Esophagus muscularis mucosa (tissue), 4 donors: Measurements from ENCODE around the gene RENBP. TPM values are rescaled to one million over a fixed set of nuclear protein-coding genes. Genes with fewer than 3 reads are reported as not detected.

Source experiments
- DNase-seq: peaks from one replicate; pipeline ENCODE4 v3.0.0-alpha.2; 2017; ENCODE audit errors: extremely low spot score
- H3K27ac ChIP-seq, 4 donors: fragments of 200-600 bp; sonication (generic); replicated peaks in 1 of 4; 1 replicate in 3 of 4; 2 replicates in 1 of 4; pipeline ENCODE4 v1.5.1; 2016 to 2019; ENCODE audit warnings: mild to moderate bottlenecking in 1 of 4
- H3K27me3 ChIP-seq, 4 donors: fragments of 200-600 bp; sonication (generic); one replicate each; pipeline versions ENCODE4 v1.5.1 to v1.6.0; 2016 to 2019
- H3K36me3 ChIP-seq, 4 donors: fragments of 200-600 bp; sonication (generic); one replicate each; pipeline ENCODE4 v1.5.1; 2016 to 2019
- H3K4me1 ChIP-seq, 4 donors: fragments of 200-600 bp; sonication (generic); one replicate each; pipeline ENCODE4 v1.5.1; 2016 to 2019
- H3K4me3 ChIP-seq, 4 donors: fragments of 200-600 bp; sonication (generic); 1 replicate in 2 of 4; 2 replicates in 2 of 4; pipeline ENCODE4 v1.5.1; 2016 to 2019; ENCODE audit warnings: mild to moderate bottlenecking in 4 of 4, moderate library complexity in 1 of 4
- H3K9me3 ChIP-seq, 4 donors: fragments of 200-600 bp; sonication (generic); 1 replicate in 3 of 4; 2 replicates in 1 of 4; pipeline ENCODE4 v1.5.1; 2016 to 2019
- EP300 ChIP-seq: sonication (generic); formaldehyde crosslinking; IDR thresholded peaks from one replicate; pipeline ENCODE4 v1.6.1; 2017; ENCODE audit warnings: antibody characterized with exemption
- POLR2A ChIP-seq: fragments of 450-650 bp; IDR thresholded peaks from one replicate; pipeline ENCODE4 v1.6.1; 2017; ENCODE audit warnings: antibody characterized with exemption, moderate library complexity, mild to moderate bottlenecking, low read depth
- POLR2AphosphoS5 ChIP-seq, 2 donors: sonication (generic); formaldehyde crosslinking; IDR thresholded peaks; one replicate each; pipeline ENCODE4 v1.6.1; 2017; ENCODE audit warnings: antibody characterized with exemption in 2 of 2
- WGBS: methylation state at CpG from one replicate; pipeline ENCODE4 v1.1.5; 2018; 5-methylcytosine and 5-hydroxymethylcytosine counted together
- intact Hi-C: fragments of 100-400 bp; cut with DNase I; formaldehyde crosslinking; loops from one replicate; pipeline ENCODE4 v1.15.1; 2023
- total RNA-seq, 4 donors: library from RNA; depleted of rRNA; stranded (reverse); fragments of >200 nt; gene quantifications; one replicate each; pipeline versions ENCODE4 v1.1.0 to v1.2.1, GENCODE V29; 2016
- TF ChIP-seq, protein P1 (sequence below), 3 experiments: fragments of 200-600 bp in 2 of 3; fragments of 450-650 bp in 1 of 3; sonication (generic) in 2 of 3; IDR thresholded peaks; one replicate each; pipeline ENCODE4 v1.5.1; 2017 to 2019; ENCODE audit warnings: antibody characterized with exemption in 3 of 3, mild to moderate bottlenecking in 2 of 3, moderate library complexity in 1 of 3

The RENBP gene
- total RNA-seq, 4 donors from 2014 or later: 8.0 to 12.6 (median 9.1) TPM

GRCh38 chrX:153897899-153898298, 46.5 kb downstream of the RENBP start:
- H3K4me1 ChIP-seq: peaks cover 8 to 26% (median 22%) of the 10 kb centered on the region in 4 donors
- intact Hi-C loops: no loop called here
- H3K9me3 ChIP-seq: peaks cover 0 to 9% (median 0%) of the 10 kb centered on the region in 4 donors
- H3K27ac ChIP-seq: no peak overlapping the region
- H3K27me3 ChIP-seq: no peaks in the 10 kb centered on the region
- H3K36me3 ChIP-seq: no peaks in the 10 kb centered on the region
- TF ChIP-seq, protein P1, sequence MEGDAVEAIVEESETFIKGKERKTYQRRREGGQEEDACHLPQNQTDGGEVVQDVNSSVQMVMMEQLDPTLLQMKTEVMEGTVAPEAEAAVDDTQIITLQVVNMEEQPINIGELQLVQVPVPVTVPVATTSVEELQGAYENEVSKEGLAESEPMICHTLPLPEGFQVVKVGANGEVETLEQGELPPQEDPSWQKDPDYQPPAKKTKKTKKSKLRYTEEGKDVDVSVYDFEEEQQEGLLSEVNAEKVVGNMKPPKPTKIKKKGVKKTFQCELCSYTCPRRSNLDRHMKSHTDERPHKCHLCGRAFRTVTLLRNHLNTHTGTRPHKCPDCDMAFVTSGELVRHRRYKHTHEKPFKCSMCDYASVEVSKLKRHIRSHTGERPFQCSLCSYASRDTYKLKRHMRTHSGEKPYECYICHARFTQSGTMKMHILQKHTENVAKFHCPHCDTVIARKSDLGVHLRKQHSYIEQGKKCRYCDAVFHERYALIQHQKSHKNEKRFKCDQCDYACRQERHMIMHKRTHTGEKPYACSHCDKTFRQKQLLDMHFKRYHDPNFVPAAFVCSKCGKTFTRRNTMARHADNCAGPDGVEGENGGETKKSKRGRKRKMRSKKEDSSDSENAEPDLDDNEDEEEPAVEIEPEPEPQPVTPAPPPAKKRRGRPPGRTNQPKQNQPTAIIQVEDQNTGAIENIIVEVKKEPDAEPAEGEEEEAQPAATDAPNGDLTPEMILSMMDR (IDR thresholded peaks at IDR 0.05): no peak
- TF ChIP-seq POLR2A (no peak), EP300 (no peak), POLR2AphosphoS5 (IDR thresholded peaks at IDR 0.05) (no peak)
- DNase-seq: no peak
- no peak overlapping the region for H3K4me3 ChIP-seq

- no peak for DNase-seq
- intact Hi-C loops: no loop called here
- H3K9me3 ChIP-seq: no peaks in the 10 kb centered on the region
- WGBS: 95% methylated on average over 6 of the region's 6 CpGs
- no peak overlapping the region for H3K4me3 ChIP-seq
- peaks cover 5 to 21% (median 14%) of the 10 kb centered on the region in 4 donors for H3K4me1 ChIP-seq
- H3K36me3 ChIP-seq: no peaks in the 10 kb centered on the region
- no peak overlapping the region for H3K27ac ChIP-seq
- TF ChIP-seq, protein P1 (IDR thresholded peaks at IDR 0.05): no peak
- TF ChIP-seq POLR2AphosphoS5 (IDR thresholded peaks at IDR 0.05) (no peak), POLR2A (no peak), EP300 (no peak)
- H3K27me3 ChIP-seq: peaks cover 0 to 30% (median 17%) of the 10 kb centered on the region in 4 donors
Observed at GRCh38 chrX:153889123-153889522, 55.3 kb downstream of the RENBP start.

GRCh38 chrX:153888344-153888743, 56.1 kb downstream of the RENBP start:
- Histone ChIP-seq H3K9me3 (no peaks in the 10 kb centered on the region), H3K4me1 (peaks cover 5 to 21% (median 14%) of the 10 kb centered on the region in 4 donors), H3K4me3 (no peak overlapping the region), H3K36me3 (no peaks in the 10 kb centered on the region), H3K27me3 (peaks cover 0 to 38% (median 17%) of the 10 kb centered on the region in 4 donors), H3K27ac (no peak overlapping the region)
- WGBS: 65% methylated on average over 6 of the region's 6 CpGs
- TF ChIP-seq POLR2AphosphoS5 (IDR thresholded peaks at IDR 0.05) (no peak), POLR2A (no peak), EP300 (no peak)
- TF ChIP-seq, protein P1 (IDR thresholded peaks at IDR 0.05): no peak
- DNase-seq: no peak
- intact Hi-C loops: no loop called here

- TF ChIP-seq POLR2A (no peak), POLR2AphosphoS5 (IDR thresholded peaks at IDR 0.05) (no peak), EP300 (no peak)
- TF ChIP-seq, protein P1 (IDR thresholded peaks at IDR 0.05): no peak
- intact Hi-C loops: no loop called here
- DNase-seq: no peak
- Histone ChIP-seq H3K4me1 (peaks cover 5 to 21% (median 14%) of the 10 kb centered on the region in 4 donors), H3K27ac (no peak overlapping the region), H3K36me3 (no peaks in the 10 kb centered on the region), H3K4me3 (no peak overlapping the region), H3K27me3 (peaks cover 0 to 48% (median 20%) of the 10 kb centered on the region in 4 donors), H3K9me3 (no peaks in the 10 kb centered on the region)
- WGBS: 65% methylated on average over 4 of the region's 8 CpGs
Observed at GRCh38 chrX:153887385-153887784, 57.1 kb downstream of the RENBP start.

- no peak for TF ChIP-seq POLR2AphosphoS5 (IDR thresholded peaks at IDR 0.05)
- TF ChIP-seq POLR2A: no peak
- no peak for TF ChIP-seq EP300
- TF ChIP-seq, protein P1 (IDR thresholded peaks at IDR 0.05): no peak
- no peak for DNase-seq
- Histone ChIP-seq H3K27ac (peak overlapping the region in 2 of 4 donors; percentile 41 to 62), H3K4me1 (peaks cover 5 to 21% (median 14%) of the 10 kb centered on the region in 4 donors), H3K4me3 (peak overlapping the region in 2 of 4 donors; percentile 39 to 41), H3K27me3 (peaks cover 0 to 53% (median 22%) of the 10 kb centered on the region in 4 donors), H3K9me3 (no peaks in the 10 kb centered on the region), H3K36me3 (no peaks in the 10 kb centered on the region)
- intact Hi-C loops: no loop called here
- 52% methylated on average over 13 of the region's 13 CpGs for WGBS
Observed at GRCh38 chrX:153886915-153887314, 57.5 kb downstream of the RENBP start.
